ENCODE measurements around the gene NDUFV2. TPM values are rescaled to one million over a fixed set of nuclear protein-coding genes. Genes with fewer than 3 reads are reported as not detected.
A peak's percentile ranks its signal among the peaks of the same experiment; 100 is the strongest.
"Not testable (repeated sequence)": the region's sequence is repeated elsewhere in the genome, so short reads cannot be mapped to it uniquely, and the experiment has no call there.

NDUFV2 gene
- polyA plus RNA-seq, 1 donor from 2014 or later = 144 TPM

- Mint-ChIP-seq H3K36me3 (no peaks in the 10 kb centered on the region), H3K4me1 (peaks cover 47 to 54% (median 54%) of the 10 kb centered on the region in 3 donors), H3K27ac (peak overlapping the region; percentile 95 to 99 (median 98)), H3K9me3 (no peaks in the 10 kb centered on the region), H3K4me3 (peak overlapping the region; percentile 75 to 96 (median 92)), H3K27me3 (no peaks in the 10 kb centered on the region)
Measured at GRCh38 chr18:9139400-9140039, 37.0 kb downstream of the NDUFV2 start.

- H3K4me1 Mint-ChIP-seq = peaks cover 51 to 56% (median 54%) of the 10 kb centered on the region in 3 donors
- no peaks in the 10 kb centered on the region for H3K27me3 Mint-ChIP-seq
- H3K4me3 Mint-ChIP-seq = peak overlapping the region; percentile 75 to 96 (median 92)
- peak overlapping the region; percentile 72 to 99 (median 98) for H3K27ac Mint-ChIP-seq
- H3K9me3 Mint-ChIP-seq = no peaks in the 10 kb centered on the region
- no peaks in the 10 kb centered on the region for H3K36me3 Mint-ChIP-seq
Measured at GRCh38 chr18:9140381-9140780, 37.9 kb downstream of the NDUFV2 start.

DNA sequence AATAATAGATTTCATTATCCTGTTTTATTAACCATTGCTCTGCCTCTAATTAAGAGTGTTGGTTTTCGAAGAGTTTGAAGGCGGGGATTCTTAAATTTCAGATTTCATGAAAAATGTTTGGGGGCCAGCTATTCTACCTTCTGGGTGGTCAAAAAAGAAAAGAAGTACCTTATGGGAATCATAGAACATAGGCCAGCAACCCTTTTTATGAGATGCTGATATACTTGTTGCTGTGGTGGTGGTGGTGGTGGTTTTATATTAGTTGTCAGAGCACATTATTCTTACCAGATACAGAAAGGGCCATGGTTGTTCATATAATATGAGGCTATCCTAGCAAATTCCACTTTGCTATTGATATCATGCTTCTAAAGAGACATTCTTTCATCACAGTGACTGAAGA, 38.5 kb downstream of the NDUFV2 start:
- H3K4me3 Mint-ChIP-seq = peak overlapping the region; percentile 30 to 96 (median 65)
- H3K27me3 Mint-ChIP-seq = no peaks in the 10 kb centered on the region
- H3K27ac Mint-ChIP-seq = peak overlapping the region; percentile 72 to 99 (median 98)
- peaks cover 53 to 57% (median 53%) of the 10 kb centered on the region in 3 donors for H3K4me1 Mint-ChIP-seq
- no peaks in the 10 kb centered on the region for H3K9me3 Mint-ChIP-seq
- no peaks in the 10 kb centered on the region for H3K36me3 Mint-ChIP-seq

- Mint-ChIP-seq H3K4me1 (peaks cover 56 to 62% (median 58%) of the 10 kb centered on the region in 3 donors), H3K27me3 (no peaks in the 10 kb centered on the region), H3K36me3 (no peaks in the 10 kb centered on the region), H3K9me3 (no peaks in the 10 kb centered on the region), H3K27ac (no peak overlapping the region), H3K4me3 (peak overlapping the region in 1 of 4 donors; percentile 58)
Measured at GRCh38 chr18:9146224-9146623, 43.7 kb downstream of the NDUFV2 start.

- Mint-ChIP-seq H3K27ac (peak overlapping the region in 2 of 3 donors; percentile 50 to 60), H3K27me3 (no peaks in the 10 kb centered on the region), H3K9me3 (no peaks in the 10 kb centered on the region), H3K36me3 (no peaks in the 10 kb centered on the region), H3K4me3 (peak overlapping the region in 2 of 4 donors; percentile 53 to 68), H3K4me1 (peaks cover 46 to 60% (median 52%) of the 10 kb centered on the region in 3 donors)
Measured at GRCh38 chr18:9147440-9148202, 45.1 kb downstream of the NDUFV2 start.

DNA sequence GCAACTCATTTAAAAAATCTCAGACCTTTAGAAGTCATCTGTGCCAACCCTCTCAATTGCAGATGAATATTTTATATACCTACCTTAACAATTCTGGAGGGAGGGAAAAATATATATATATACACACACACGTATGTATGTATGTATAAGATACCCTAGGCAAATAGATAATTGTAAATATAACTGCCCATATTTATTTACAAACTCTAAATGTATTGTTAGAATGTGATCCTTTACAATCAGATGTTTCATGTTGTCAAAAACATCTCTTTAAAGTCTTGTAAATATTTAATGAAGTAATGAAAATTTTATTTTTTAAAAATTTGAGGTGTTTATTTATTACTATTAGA, 45.7 kb downstream of the NDUFV2 start:
- Mint-ChIP-seq H3K9me3 (no peaks in the 10 kb centered on the region), H3K27me3 (no peaks in the 10 kb centered on the region), H3K4me3 (peak overlapping the region in 1 of 4 donors; percentile 15), H3K4me1 (peaks cover 51 to 62% (median 57%) of the 10 kb centered on the region in 3 donors), H3K27ac (peak overlapping the region in 2 of 3 donors; percentile 50 to 60), H3K36me3 (no peaks in the 10 kb centered on the region)

DNA sequence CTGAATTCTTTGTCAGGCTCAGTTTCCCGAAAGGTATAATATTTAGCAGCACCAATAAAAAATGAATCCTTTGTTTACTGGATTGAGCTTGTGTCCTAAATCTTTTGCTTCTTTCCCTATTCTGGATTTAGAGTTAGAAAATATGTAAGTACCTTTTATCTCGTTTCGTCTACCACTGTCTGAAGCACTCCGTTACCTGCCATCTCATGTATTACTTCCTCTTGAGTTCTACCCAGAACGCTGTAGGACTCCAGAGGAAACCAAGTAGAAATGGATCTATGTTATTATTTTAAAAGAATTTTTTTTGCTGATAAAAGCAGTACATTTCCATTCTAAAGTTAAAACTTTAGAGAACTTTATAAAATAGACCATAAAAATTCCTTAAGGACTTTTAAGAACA, 47.6 kb downstream of the NDUFV2 start:
- H3K36me3 Mint-ChIP-seq = no peaks in the 10 kb centered on the region
- peak overlapping the region in 1 of 3 donors; percentile 84 for H3K27ac Mint-ChIP-seq
- peaks cover 53 to 68% (median 60%) of the 10 kb centered on the region in 3 donors for H3K4me1 Mint-ChIP-seq
- H3K27me3 Mint-ChIP-seq = no peaks in the 10 kb centered on the region
- peak overlapping the region in 3 of 4 donors; percentile 2 to 85 (median 60) for H3K4me3 Mint-ChIP-seq
- H3K9me3 Mint-ChIP-seq = no peaks in the 10 kb centered on the region

GRCh38 chr18:9153256-9153655, 50.8 kb downstream of the NDUFV2 start:
- Mint-ChIP-seq H3K27me3 (no peaks in the 10 kb centered on the region), H3K4me1 (peaks cover 51 to 61% (median 60%) of the 10 kb centered on the region in 3 donors), H3K4me3 (peak overlapping the region in 1 of 4 donors; percentile 47), H3K27ac (no peak overlapping the region), H3K9me3 (no peaks in the 10 kb centered on the region), H3K36me3 (no peaks in the 10 kb centered on the region)

GRCh38 chr18:9156604-9157249, 54.2 kb downstream of the NDUFV2 start:
- Mint-ChIP-seq H3K27me3 (no peaks in the 10 kb centered on the region), H3K9me3 (no peaks in the 10 kb centered on the region), H3K36me3 (no peaks in the 10 kb centered on the region), H3K27ac (peak overlapping the region in 1 of 3 donors; percentile 40), H3K4me3 (no peak overlapping the region), H3K4me1 (peaks cover 50 to 54% (median 52%) of the 10 kb centered on the region in 3 donors)

DNA sequence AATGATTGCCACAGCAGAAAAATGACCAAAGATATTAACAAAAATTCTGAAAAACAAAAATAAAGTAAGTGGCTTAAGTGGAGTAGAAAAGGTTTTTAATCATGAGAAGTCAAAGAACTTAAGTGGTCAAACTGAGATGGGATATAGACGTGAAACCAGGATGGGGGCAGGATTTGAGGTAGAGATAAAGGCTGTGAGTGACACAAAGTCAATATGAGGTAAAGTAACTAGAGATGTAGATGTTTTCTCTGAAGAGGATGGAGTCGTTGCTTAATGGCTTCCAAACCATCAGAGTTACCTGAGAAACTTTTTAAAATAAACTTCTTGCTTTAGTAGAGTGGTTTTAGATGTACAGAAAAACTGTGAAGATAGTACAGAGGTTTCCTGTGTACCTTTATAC, 55.3 kb downstream of the NDUFV2 start:
- Mint-ChIP-seq H3K36me3 (peaks cover 9% of the 10 kb centered on the region), H3K27ac (peak overlapping the region in 1 of 3 donors; percentile 90), H3K9me3 (peaks cover 0 to 2% (median 0%) of the 10 kb centered on the region in 3 donors), H3K27me3 (no peaks in the 10 kb centered on the region), H3K4me3 (peak overlapping the region in 2 of 4 donors; percentile 81 to 85), H3K4me1 (peaks cover 47 to 50% (median 49%) of the 10 kb centered on the region in 3 donors)

DNA sequence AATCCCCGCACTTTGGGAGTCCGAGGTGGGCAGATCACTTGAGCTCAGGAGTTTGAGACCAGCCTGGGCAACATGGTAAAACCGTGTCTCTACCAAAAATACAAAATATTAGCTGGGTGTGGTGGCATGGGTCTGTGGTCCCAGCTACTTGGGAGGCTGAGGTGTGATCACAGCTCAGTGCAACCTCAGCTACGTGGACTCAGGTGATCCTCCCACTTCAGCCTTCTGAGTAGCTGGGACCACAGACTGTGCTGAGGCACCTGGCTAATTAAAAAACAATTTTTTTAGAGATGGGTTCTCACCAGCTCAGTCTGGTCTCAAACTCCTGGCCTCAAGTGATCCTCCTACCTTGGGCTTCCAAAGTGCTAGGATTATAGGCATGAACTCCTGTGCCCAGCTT, 57.5 kb downstream of the NDUFV2 start:
- Mint-ChIP-seq H3K36me3 (peaks cover 14% of the 10 kb centered on the region), H3K9me3 (peaks cover 4 to 12% (median 7%) of the 10 kb centered on the region in 3 donors), H3K27me3 (no peaks in the 10 kb centered on the region), H3K4me1 (peaks cover 35 to 41% (median 38%) of the 10 kb centered on the region in 3 donors), H3K27ac (no peak overlapping the region), H3K4me3 (no peak overlapping the region)

DNA sequence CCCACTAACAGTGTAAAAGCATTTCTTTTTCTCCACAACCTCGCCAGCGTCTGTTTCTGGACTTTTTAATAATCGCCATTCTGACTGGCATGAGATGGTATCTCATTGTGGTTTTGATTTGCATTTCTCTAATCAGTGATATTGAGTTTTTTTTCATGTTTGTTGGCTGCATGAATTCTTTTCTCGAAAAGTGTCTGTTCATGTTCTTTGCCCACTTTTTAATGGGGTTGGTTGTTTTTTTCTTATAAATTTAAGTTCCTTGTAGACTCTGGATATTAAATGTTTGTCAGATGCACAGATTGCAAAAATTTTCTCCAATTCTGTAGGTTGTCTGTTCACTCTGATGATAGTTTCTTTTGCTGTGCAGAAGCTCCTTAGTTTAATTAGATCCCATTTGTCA, 60.2 kb downstream of the NDUFV2 start:
- Mint-ChIP-seq H3K9me3 (peaks cover 4 to 16% (median 7%) of the 10 kb centered on the region in 3 donors), H3K4me1 (peaks cover 26 to 33% (median 27%) of the 10 kb centered on the region in 3 donors), H3K27ac (peak overlapping the region in 1 of 3 donors; percentile 7), H3K36me3 (peaks cover 19% of the 10 kb centered on the region)
- H3K4me3 Mint-ChIP-seq, H3K27me3 Mint-ChIP-seq: not testable (repeated sequence)

DNA sequence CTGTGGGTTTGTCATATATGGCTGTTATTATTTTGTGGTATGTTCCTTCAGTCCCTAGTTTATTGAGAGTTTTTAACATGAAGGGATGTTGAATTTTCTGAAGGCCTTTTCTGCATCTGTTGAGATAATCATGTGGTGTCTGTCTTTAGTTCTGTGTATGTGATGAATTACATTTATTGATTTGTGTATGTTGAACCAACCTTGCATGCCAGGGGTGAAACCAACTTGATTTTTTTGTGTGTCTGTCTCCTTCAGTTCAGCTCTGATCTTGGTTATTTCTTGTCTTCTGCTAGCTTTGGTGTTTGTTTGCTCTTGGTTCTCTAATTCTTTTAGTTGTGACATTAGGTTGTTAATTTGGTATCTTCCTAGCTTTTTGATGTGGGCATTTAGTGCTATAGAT, 61.6 kb downstream of the NDUFV2 start:
- Mint-ChIP-seq H3K36me3 (peaks cover 21% of the 10 kb centered on the region), H3K4me1 (peaks cover 18 to 30% (median 22%) of the 10 kb centered on the region in 3 donors), H3K4me3 (peak overlapping the region in 1 of 4 donors; percentile 35), H3K9me3 (peaks cover 4 to 16% (median 7%) of the 10 kb centered on the region in 3 donors)
- not testable (repeated sequence) for H3K27me3 Mint-ChIP-seq, H3K27ac Mint-ChIP-seq

DNA sequence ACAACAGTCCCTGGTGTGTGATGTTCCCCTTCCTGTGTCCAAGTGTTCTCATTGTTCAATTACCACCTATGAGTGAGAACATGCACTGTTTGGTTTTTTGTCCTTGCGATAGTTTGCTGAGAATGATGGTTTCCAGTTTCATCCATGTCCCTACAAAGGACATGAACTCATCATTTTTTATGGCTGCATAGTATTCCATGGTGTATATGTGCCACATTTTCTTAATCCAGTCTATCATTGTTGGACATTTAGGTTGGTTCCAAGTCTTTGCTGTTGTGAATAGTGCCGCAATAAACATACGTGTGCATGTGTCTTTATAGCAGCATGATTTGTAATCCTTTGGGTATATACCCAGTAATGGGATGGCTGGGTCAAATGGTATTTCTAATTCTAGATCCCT, 63.4 kb downstream of the NDUFV2 start:
- not testable (repeated sequence) for H3K27me3 Mint-ChIP-seq, H3K4me3 Mint-ChIP-seq, H3K27ac Mint-ChIP-seq
- Mint-ChIP-seq H3K9me3 (peaks cover 4 to 16% (median 7%) of the 10 kb centered on the region in 3 donors), H3K4me1 (peaks cover 24 to 37% (median 28%) of the 10 kb centered on the region in 3 donors), H3K36me3 (peaks cover 28% of the 10 kb centered on the region)

- Mint-ChIP-seq H3K36me3 (peaks cover 19% of the 10 kb centered on the region), H3K4me3 (peak overlapping the region in 1 of 4 donors; percentile 62), H3K4me1 (peaks cover 37 to 45% (median 39%) of the 10 kb centered on the region in 3 donors)
- not testable (repeated sequence) for H3K27ac Mint-ChIP-seq, H3K9me3 Mint-ChIP-seq, H3K27me3 Mint-ChIP-seq
Measured at GRCh38 chr18:9169515-9169914, 67.0 kb downstream of the NDUFV2 start.

Data from IgD-negative memory B cell (primary cell).